NCI-H82 (cell line): Measurements from ENCODE around the gene TFDP3.

Source experiments
- DNase-seq: peaks from one replicate; lab custom pipeline; 2025; lab: John Stamatoyannopoulos, UW

The TFDP3 gene

DNA sequence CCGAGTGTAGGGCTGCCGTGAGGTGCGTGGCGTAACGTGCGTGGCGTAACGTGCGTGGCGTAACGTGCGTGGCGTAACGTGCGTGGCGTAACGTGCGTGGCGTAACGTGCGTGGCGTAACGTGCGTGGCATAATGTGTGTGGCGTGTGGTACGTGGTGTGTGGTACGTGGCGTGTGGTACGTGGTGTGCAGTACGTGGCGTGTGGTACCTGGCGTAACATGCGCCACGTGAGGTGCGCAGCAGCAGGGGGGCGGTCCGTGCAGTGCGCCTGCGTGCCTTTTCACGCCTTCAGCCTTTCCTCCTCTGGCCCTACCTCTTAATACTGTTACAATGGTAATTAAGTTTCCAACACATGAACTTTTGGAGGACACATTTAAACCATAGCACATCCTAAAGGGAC is at the start of gene TFDP3:
TSS of gene TFDP3 (minus strand) at position 26 of the 400 bp plus-strand sequence. CDS start 95 bp downstream, outside the sequence.
- DNase-seq = no peak

DNA sequence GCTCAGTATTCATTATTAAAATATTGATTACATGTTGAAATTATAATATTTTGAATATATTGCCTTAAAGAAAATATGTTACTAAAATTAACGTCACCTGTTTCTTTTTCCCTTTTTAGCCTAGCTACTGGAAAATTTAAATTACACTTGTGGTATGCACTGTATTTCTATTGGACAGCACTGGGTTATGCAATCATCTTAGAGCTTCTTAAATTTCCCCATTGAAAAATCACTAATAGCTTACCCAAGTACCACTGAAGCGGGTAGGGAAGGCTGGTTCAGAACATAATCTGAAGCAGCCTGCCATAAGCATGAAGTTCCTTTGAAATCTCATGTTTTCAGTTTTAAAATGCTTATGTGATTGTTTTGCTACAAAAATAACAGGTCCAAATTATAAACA is 49.5 kb upstream of the TFDP3 start:
- no peak for DNase-seq

- no peak for DNase-seq
Observed at GRCh38 chrX:133265331-133265730, 47.2 kb upstream of the TFDP3 start.

DNA sequence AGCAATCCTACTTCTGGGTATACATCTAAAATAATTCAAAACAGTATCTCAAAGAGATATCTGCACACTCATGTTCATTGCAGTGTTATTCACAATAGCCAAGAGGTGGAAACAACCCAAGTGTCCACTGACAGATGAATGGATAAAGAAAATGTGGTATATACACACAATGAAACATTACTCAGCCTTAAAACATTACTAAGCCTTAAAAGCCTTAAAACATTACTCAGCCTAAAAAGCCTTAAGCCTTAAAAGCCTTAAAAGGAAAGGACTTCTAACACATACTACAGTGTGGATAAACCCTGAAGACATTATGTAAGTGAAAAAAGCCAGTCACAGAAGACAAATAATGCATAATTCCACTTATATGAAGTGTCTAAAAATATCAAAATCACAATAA is 40.3 kb upstream of the TFDP3 start:
- DNase-seq = no peak

- DNase-seq = no peak
Observed at GRCh38 chrX:133254666-133255065, 36.5 kb upstream of the TFDP3 start.

DNA sequence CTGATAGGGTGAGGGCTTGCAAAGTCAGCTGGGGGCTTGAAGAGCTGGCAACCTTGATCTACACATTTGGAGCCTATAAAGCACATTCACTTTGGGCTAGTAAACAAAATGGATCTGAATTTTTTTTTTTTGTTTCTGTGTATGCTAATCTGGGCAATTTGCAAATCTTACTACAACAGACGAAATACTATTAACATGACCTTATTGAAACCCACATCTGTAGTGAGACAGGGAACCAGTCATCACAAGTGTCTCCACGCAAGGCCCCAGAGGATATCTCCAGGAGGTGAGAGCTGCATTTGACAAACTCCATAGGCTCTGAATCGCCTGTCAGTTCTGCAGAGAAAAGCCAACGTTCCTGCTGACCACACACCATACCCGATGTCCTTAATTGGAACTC is 33.0 kb upstream of the TFDP3 start:
- no peak for DNase-seq

GRCh38 chrX:133250184-133251100 is 32.3 kb upstream of the TFDP3 start:
- no peak for DNase-seq

- DNase-seq = peak; percentile 4
Observed at GRCh38 chrX:133249266-133250058, 31.3 kb upstream of the TFDP3 start.

DNA sequence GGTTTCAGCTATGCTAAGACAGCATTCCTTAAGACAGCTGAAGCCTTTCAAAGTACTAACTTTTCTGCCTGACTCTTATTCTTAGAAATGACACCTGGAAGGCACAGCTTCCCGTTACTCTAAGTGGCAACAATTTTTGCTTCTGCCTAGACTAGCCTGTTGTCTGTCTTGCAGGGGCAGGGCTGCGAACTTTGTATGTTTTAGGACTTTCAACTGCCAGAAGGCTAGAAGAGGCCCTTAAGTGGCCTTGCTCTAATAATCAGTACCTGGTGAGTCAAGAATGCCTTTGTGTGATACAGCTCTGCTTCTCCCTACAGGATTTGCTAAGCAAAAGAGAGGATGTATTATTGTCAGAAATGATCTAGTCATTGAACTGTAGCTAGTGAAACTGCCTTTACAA is 30.0 kb upstream of the TFDP3 start:
- no peak for DNase-seq

- no peak for DNase-seq
Observed at GRCh38 chrX:133246921-133247320, 28.8 kb upstream of the TFDP3 start.

DNA sequence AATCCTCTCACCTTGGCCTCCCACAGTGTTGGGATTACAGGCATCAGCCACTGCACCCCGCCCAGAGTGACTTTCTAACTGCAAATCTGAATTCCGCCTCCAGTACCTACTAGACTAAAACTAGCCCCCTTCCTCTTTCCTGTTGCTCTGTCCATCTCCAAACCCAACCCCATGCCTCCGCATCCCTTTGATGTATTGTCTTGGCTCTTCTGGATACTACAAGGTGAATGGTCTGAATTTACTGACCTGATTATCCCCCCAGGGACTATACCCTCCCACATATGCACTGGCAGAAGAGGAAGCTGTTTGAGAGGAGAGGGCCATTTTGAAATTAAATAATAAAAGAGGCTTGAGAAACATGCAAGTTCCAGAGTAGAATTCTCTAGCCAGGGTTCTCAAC is 17.7 kb upstream of the TFDP3 start:
- no peak for DNase-seq

- DNase-seq = no peak
Observed at GRCh38 chrX:133232331-133232730, 14.2 kb upstream of the TFDP3 start.

DNA sequence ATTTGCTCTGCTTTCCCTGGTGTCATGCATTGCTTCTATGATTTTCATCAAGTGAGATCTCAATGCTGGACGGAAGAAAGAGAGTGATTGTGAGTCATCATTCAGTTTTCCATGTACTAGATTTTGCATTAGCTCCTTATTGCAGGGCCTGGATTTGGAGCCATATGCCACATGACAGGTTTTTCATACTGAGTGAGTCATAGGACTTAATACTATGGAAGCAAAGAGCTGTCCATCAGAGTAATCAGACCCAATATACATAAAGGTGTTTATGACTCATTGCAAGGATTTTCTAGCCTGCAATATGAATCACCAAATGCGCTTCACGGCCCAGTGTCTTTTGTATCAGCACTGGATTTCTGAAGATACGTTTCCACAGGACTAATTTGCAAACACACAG is 11.2 kb upstream of the TFDP3 start:
- peak; percentile 6 for DNase-seq

- DNase-seq = peak; percentile 1
Observed at GRCh38 chrX:133215747-133216146, 2.4 kb downstream of the TFDP3 start.

- no peak for DNase-seq
Observed at GRCh38 chrX:133215017-133215416, 3.1 kb downstream of the TFDP3 start.

GRCh38 chrX:133214301-133214700 is 3.9 kb downstream of the TFDP3 start:
- no peak for DNase-seq

DNA sequence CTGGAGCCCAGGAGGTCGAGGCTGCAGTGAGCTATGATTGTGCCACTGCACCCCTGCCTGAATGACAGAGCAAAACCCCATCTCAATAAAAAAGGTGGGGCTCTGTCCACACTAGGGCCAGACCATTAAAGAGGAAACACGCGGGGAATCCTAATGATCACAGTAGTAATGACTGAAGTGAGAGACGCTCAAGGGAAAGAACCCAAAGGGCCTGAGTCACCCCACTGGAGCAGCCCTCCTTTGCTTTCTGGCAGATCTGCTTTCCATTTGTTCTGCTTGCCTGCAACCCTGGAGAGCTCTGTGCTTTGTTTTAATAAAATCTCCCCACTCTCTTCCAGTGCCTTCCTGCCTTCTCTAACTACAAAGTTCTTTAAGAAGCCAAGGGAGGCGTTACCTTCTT is 5.0 kb downstream of the TFDP3 start:
- no peak for DNase-seq

DNA sequence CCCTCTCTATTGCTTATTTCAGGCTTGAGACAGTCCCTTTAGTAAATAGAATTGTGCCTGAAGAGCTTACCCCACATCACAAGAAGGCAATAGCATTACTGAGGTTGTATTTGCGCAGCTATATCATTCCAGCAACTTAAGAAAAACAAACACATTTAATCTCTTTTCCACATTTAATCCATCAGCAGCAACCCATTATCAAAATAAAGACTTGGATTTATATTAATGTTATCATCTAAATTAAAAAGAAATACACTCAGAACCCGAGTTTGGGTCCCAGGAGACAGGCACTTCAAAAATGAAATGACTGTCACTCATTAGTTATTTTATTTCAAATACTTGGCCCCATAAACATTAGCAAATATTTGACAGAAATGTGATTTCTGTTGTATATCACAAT is 10.4 kb downstream of the TFDP3 start:
- DNase-seq = no peak

- no peak for DNase-seq
Observed at GRCh38 chrX:133191739-133192039, 26.5 kb downstream of the TFDP3 start.

DNA sequence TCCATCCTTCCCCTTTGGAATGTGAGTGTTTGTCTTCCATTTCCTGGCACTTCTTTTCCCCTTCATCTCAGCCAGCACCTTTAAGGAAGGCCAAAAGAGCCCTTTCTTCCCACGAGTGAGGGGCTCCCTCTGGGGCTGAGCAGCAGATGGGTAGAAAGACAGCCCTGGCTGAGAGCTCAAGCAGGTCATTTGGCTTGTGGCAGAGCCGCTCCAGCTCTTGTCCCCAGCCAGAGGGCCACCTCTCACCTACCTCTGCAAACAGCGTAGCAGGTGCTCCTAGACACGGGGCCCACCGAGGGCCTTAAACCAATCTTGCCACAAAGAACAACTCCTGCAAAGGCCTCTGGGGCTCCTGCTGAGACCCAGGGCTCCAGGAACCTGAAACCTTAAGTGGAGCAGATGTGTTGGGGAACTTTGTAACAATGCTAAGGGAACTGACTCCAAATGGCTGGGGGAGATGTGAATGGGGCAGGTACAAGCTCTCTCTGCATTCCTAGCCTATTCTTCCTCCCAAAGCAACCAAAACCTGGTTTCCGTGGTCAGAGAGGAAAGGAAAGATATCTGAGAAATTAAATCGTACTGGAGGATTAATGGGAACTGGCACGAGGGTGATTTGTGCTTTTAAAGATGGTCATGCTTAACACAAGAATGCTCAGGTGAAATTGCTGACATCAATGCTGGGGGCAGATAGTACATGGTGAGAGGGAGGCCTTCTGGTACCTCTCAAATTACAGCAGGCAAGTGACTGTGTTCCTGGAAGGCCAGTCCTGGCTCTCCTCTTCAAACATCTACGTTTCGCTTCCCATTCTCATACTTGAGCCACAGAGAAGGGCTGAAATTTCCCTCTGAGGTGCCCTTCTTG is 27.0 kb downstream of the TFDP3 start:
- no peak for DNase-seq

GRCh38 chrX:133189195-133189594 is 29.0 kb downstream of the TFDP3 start:
- no peak for DNase-seq

DNA sequence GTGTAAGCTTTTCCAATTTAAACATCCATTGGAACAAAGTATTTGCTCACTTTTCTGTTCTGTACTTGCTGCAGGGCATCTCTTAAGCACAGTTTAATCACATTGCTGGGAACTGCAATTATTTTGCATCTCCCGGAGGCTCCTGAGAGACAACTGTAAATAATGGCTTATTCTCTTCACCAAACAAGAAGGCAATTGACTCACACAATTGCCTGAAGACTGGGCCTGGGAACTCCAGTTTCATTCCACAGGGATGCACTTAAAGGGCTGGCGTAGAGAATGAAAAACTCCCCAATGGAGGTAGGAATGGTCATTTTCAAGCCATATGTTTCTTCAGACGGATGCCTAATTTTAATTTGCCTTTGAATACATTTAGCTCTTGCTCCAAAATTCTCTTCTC is 29.5 kb downstream of the TFDP3 start:
- no peak for DNase-seq
